Aorta (tissue), 5 donors: ENCODE results near the gene NOB1. TPM values are rescaled to one million over a fixed set of nuclear protein-coding genes. Genes with fewer than 3 reads are reported as not detected.
"Not testable (repeated sequence)": the region's sequence is repeated elsewhere in the genome, so short reads cannot be mapped to it uniquely, and the experiment has no call there.

Experiments used
- ATAC-seq: fragments of 200-7000 bp; cut with Tn5 transposase; one replicate; pipeline ENCODE4 v1.9.1; 2022; ENCODE audit warnings: moderate library complexity; ENCODE audit not compliant: low FRiP score
- DNase-seq, 2 donors: peaks; one replicate each; pipeline ENCODE4 v3.0.0-alpha.2; 2020
- H3K27ac ChIP-seq, 2 donors: one replicate each; pipeline ENCODE4 v1.5.1; 2013; ENCODE audit warnings: low read length in 2 of 2, mild to moderate bottlenecking in 2 of 2, moderate library complexity in 2 of 2, control low read depth in 1 of 2, inconsistent platforms in 1 of 2, low read depth in 1 of 2
- H3K27me3 ChIP-seq, 2 donors: one replicate each; pipeline ENCODE4 v1.6.1; 2013; ENCODE audit warnings: control low read depth in 1 of 2, low read length in 1 of 2, mild to moderate bottlenecking in 1 of 2, moderate library complexity in 1 of 2; ENCODE audit not compliant: insufficient read depth in 2 of 2, control insufficient read depth in 1 of 2
- H3K36me3 ChIP-seq, 2 donors: one replicate each; pipeline ENCODE4 v1.6.1; 2013; ENCODE audit warnings: control low read depth in 1 of 2, low read length in 1 of 2, mild to moderate bottlenecking in 1 of 2; ENCODE audit not compliant: insufficient read depth in 2 of 2, control insufficient read depth in 1 of 2
- H3K4me1 ChIP-seq, 2 donors: one replicate each; pipeline ENCODE4 v1.6.1; 2013; ENCODE audit warnings: low read length in 2 of 2, control low read depth in 1 of 2, mild to moderate bottlenecking in 1 of 2, moderate library complexity in 1 of 2; ENCODE audit not compliant: insufficient read depth in 2 of 2, control insufficient read depth in 1 of 2
- H3K4me3 ChIP-seq, 2 donors: one replicate each; pipeline ENCODE4 v1.5.1; 2013; ENCODE audit warnings: low read length in 2 of 2, control low read depth in 1 of 2, mild to moderate bottlenecking in 1 of 2
- H3K9me3 ChIP-seq: one replicate; pipeline ENCODE4 v1.6.1; 2013; ENCODE audit warnings: mild to moderate bottlenecking, low read length; ENCODE audit not compliant: control insufficient read depth
- WGBS, 2 donors: extraction: QIAGEN DNeasy Blood & Tissue Kit; methylation state at CpG; one replicate each; pipeline ENCODE4 v1.1.7; 2013; 5-methylcytosine and 5-hydroxymethylcytosine counted together
- intact Hi-C, 2 donors: fragments of 100-400 bp; cut with DNase I; formaldehyde crosslinking; loops; one replicate each; pipeline versions ENCODE4 v1.14.2 to v1.15.0; 2022
- polyA plus RNA-seq, 2 donors: library from polyadenylated mRNA; stranded (reverse); fragments of 200-250 nt; gene quantifications; one replicate each; pipeline ENCODE4 v1.2.3, GENCODE V29; 2013
- total RNA-seq, 2 donors: library from RNA; stranded (reverse); fragmentation: NEBNext Ultra II Directional; extraction: Animal tissue kit (Norgen Biotek cat#: 25700); gene quantifications; one replicate each; pipeline ENCODE4 v1.2.1, GENCODE V29; 2021
- donor health status: healthy with polysubstance abuse.
- donor health status: Bipolar disorder and iron deficiency.
- donor health status: DM: no; HTN: no; CAD: no.
- donor health status: DM: no; HTN: no; CAD: no.
- donor health status: DM: yes; HTN: yes; CAD: no.

Gene NOB1
- total and polyA plus RNA-seq, 4 donors: 29.4 to 38.7 (median 31.5) TPM

DNA sequence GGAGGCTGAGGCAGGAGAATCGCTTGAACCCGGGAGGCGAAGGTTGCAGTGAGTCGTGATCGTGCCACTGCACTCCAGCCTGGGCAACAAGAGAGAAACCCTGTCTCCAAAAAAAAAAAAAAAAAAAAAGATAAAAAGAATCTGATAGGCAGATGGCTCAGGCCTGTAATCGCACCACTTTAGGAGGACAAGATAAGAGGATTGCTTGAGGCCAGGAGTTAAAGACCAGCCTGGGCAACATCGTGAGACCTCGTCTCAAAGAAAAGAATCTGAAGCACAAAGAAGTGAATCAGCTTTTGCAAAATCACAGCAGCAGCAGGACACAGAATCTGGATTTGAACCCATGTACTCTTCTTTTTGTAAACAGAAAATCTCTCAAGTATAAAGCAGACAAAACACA lies 7.6 kb downstream of the NOB1 start:
- DNase-seq (no peak), ATAC-seq (no peak)
- Histone ChIP-seq H3K27ac (no peak overlapping the region), H3K4me3 (no peak overlapping the region), H3K36me3 (peaks cover 4 to 9% of the 10 kb centered on the region in 2 donors), H3K9me3 (no peaks in the 10 kb centered on the region), H3K27me3 (no peaks in the 10 kb centered on the region), H3K4me1 (no peaks in the 10 kb centered on the region)
- intact Hi-C loops: no loop called here
- 93 to 95% methylated on average over 8 of the region's 8 CpGs for WGBS, 2 donors

DNA sequence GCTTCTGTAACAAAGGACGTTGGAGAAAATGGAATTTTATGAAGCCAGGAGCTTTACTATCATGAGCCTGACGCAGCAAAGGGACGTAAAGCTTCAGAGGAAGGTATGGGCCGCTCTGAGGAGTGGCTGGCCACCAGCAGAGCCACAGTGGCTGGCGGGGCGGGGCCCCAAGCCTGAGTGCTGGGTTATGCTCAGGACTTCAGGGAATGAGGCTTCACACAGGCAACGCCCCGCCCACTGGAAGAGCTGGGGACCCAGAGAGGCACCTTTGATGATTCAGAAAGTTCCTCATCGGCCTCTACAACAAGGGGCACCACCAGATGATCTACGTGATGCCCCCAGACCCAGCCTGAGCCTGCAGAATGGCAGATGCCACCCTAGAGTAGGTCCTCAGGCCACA lies 8.8 kb downstream of the NOB1 start:
- H3K27ac ChIP-seq: no peak overlapping the region
- H3K4me3 ChIP-seq: no peak overlapping the region
- ATAC-seq (no peak), DNase-seq (peak in 1 of 2 donors; percentile 45)
- H3K9me3 ChIP-seq: no peaks in the 10 kb centered on the region
- 85 to 89% methylated on average over 10 of the region's 10 CpGs for WGBS, 2 donors
- intact Hi-C loops: no loop called here
- H3K4me1 ChIP-seq: no peaks in the 10 kb centered on the region
- peaks cover 4 to 11% of the 10 kb centered on the region in 2 donors for H3K36me3 ChIP-seq
- no peaks in the 10 kb centered on the region for H3K27me3 ChIP-seq

DNA sequence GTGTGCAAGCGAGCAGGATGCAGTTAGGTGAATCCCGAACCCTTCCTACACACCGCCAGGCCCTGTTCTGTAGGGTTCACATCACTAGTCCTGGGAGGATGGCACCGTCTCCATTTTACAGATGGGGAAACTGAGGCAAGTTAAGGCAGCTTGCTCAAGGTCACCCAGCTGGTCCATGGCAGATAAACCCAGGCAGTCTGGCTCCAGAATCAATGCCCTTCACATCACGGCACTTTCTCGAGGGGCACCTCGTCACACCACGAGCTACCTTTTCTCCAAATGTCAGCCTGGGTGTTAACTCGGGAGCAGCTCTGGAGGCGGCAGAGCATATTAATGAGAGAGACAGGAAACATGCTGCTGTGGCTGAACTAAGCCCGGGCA lies 9.5 kb downstream of the NOB1 start:
- Histone ChIP-seq H3K27ac (no peak overlapping the region), H3K36me3 (peaks cover 4 to 11% of the 10 kb centered on the region in 2 donors), H3K27me3 (no peaks in the 10 kb centered on the region), H3K4me3 (no peak overlapping the region), H3K9me3 (no peaks in the 10 kb centered on the region), H3K4me1 (no peaks in the 10 kb centered on the region)
- WGBS, 2 donors: 94 to 95% methylated on average over 11 of the region's 11 CpGs
- no peak for ATAC-seq
- intact Hi-C loops: no loop called here
- DNase-seq: peak in 1 of 2 donors; percentile 50

GRCh38 chr16:69744363-69745231 lies 10.1 kb downstream of the NOB1 start:
- peaks cover 4 to 11% of the 10 kb centered on the region in 2 donors for H3K36me3 ChIP-seq
- ATAC-seq: no peak

DNA sequence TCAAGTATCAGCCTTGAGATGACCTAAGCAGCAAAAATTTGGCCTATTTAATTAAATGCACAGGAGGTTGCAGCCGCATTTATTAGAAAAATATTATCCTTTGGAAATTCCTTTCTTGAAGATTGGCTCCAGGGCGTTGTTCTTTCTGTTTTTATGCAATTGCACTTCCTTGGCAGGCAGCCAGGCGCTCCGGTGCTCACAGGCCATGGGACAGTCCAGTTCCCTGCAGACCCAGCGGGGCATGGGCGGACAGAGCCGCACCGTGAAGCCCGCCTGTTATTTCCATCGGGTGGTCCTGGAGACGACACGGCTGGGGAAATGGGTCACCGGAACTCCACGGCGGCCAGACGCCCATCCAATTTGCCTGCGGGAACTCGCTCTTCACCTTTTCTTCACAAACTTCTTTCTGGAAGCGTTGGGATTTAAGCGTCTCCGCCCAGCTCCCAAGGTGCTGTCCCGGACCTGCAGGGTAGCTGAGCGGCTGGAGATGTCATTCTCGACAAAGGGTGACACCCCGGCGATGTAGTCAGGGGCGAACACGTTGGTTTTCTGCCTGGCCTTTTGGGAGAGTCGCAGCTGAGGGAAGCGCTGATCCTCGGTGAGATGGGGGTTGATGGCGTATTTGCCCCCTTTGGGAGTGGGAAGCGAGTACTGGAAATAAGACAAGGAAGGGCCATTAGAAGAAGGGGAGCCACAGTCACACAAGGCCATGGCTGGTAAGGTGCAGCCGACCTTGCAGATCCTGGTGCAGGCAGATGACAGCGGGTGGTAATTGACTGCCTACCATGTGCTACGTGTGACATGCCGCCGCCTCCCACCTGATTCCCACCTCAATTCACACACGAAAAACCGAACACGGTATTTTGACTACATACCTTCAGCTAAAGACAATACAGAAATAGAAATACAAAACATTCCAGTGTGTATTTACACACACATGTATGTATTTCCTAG lies 12.5 kb downstream of the NOB1 start:
- 77 to 78% methylated on average over 40 to 41 of the region's 41 CpGs for WGBS, 2 donors
- intact Hi-C loops: no loop called here
- DNase-seq: peak; percentile 69 to 91

More at GRCh38 chr16:69744363-69745231, 10.1 kb downstream of the NOB1 start:
- Histone ChIP-seq H3K27ac (no peak overlapping the region), H3K9me3 (no peaks in the 10 kb centered on the region), H3K4me3 (no peak overlapping the region), H3K4me1 (no peaks in the 10 kb centered on the region), H3K27me3 (no peaks in the 10 kb centered on the region)
- intact Hi-C loops: no loop called here
- DNase-seq: no peak
- 94% methylated on average over 35 of the region's 35 CpGs for WGBS, 2 donors

GRCh38 chr16:69741519-69741918 lies 13.2 kb downstream of the NOB1 start:
- H3K36me3 ChIP-seq: peaks cover 0 to 6% of the 10 kb centered on the region in 2 donors
- ATAC-seq: no peak
- intact Hi-C loops: no loop called here
- no peak overlapping the region for H3K27ac ChIP-seq
- 71 to 72% methylated on average over 8 of the region's 8 CpGs for WGBS, 2 donors
- H3K27me3 ChIP-seq: no peaks in the 10 kb centered on the region
- H3K9me3 ChIP-seq: no peaks in the 10 kb centered on the region
- DNase-seq: no peak
- no peaks in the 10 kb centered on the region for H3K4me1 ChIP-seq
- H3K4me3 ChIP-seq: no peak overlapping the region

More for the DNA sequence above, 12.5 kb downstream of the NOB1 start:
- Histone ChIP-seq H3K4me1 (no peaks in the 10 kb centered on the region), H3K27ac (no peak overlapping the region), H3K4me3 (no peak overlapping the region), H3K36me3 (peaks cover 0 to 6% of the 10 kb centered on the region in 2 donors), H3K9me3 (no peaks in the 10 kb centered on the region), H3K27me3 (no peaks in the 10 kb centered on the region)
- no peak for ATAC-seq

GRCh38 chr16:69732101-69732500 lies 22.6 kb downstream of the NOB1 start:
- intact Hi-C loops: no loop called here
- DNase-seq (no peak), ATAC-seq (no peak)
- H3K27ac ChIP-seq: no peak overlapping the region
- H3K27me3 ChIP-seq: no peaks in the 10 kb centered on the region
- no peak overlapping the region for H3K4me3 ChIP-seq
- peaks cover 0 to 3% of the 10 kb centered on the region in 2 donors for H3K4me1 ChIP-seq
- H3K9me3 ChIP-seq: no peaks in the 10 kb centered on the region
- 93 to 95% methylated on average over 6 of the region's 6 CpGs for WGBS, 2 donors
- no peaks in the 10 kb centered on the region for H3K36me3 ChIP-seq

- H3K27ac ChIP-seq, intact Hi-C loops, H3K36me3 ChIP-seq, H3K4me3 ChIP-seq, DNase-seq, H3K4me1 ChIP-seq, ATAC-seq, H3K27me3 ChIP-seq, H3K9me3 ChIP-seq: not testable (repeated sequence)
- WGBS, 2 donors: 78% methylated on average over 5 of the region's 5 CpGs
Measured at GRCh38 chr16:69731280-69731679, 23.4 kb downstream of the NOB1 start.
